ENCODE measurements around the gene LRFN5.
"Not testable (repeated sequence)": the region's sequence is repeated elsewhere in the genome, so short reads cannot be mapped to it uniquely, and the experiment has no call there.

The LRFN5 gene

DNA sequence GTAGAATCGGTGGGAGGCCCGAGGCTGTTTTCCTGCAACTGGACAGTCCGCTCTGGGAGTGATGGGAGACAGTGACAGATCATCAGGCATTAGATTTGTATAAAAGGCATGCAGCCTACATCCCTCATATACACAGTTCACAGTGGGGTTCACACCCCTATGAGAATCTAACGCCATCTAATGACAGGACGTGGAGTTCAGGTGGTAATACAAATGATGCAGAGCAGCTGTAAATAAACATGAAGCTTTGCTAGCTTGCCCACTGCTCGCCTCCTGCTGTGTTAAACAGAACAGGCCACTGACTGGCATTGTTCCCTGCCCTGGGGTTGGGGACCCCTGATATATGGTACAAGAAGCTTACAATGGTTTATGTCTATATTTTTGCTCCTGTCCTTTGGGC is 179.0 kb downstream of the LRFN5 start:
- peak; percentile 3 for DNase-seq

DNA sequence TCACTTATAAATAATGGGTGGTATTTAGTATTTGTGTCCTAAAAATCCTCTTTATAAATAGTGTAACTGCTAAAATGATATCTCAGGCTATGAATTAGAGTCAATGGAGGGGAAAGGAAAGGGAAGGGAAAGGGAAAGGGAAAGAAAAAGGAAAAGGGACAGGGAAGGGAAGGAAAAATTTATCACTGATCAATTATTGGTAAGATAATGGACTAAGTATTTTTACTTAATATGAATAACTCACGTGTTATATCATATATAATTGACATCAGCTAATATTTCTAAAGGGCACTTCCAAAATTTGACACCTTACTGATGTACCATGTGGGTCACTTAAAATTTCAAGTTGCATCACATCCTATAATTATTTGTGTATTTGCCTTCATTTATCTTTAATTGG is 193.1 kb downstream of the LRFN5 start:
- DNase-seq = no peak

DNA sequence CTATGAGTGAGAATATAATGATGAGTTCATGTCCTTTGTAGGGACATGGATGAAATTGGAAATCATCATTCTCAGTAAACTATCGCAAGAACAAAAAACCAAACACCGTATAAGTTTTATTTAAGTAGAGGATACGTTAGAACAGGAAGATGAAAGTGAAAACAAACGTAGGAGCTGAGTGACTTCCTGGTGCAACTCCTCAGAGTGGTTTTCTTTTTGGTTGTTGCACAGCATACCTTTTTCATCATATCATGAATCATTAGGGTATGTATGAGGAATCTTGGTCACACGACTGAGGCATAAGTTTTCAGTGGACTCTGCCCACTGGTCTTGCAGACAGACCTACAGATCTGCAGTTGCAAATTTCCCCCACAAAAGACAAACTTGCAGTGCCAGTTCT is 199.0 kb downstream of the LRFN5 start:
- DNase-seq = no peak

DNA sequence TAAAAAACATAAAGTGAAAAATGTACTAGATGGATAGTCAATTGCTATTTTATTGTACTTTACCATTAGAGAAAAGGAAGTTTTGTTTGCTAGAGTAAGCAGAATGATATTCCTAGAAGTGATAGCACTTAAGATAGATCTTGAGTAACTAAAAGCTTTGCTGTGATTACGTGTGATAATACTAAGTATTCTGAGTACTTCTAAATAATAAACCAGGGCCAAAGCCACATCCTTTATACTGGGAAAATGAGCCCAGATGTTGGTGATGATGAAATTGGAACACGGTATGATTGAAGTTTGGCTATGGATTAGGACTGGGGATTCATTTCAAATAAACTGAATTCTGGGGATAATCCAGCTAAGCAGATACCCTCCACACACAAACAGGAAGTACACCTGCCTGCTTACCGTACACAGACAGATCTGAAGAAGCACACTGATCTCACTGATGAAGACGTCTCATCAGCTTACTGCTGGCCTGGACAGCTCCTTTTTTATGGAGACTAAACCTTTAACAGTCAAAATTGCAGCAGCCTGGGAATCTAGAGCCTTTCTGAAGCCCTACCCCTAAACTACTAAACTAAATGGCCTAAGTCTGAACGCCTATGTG is 199.8 kb downstream of the LRFN5 start:
- no peak for DNase-seq

DNA sequence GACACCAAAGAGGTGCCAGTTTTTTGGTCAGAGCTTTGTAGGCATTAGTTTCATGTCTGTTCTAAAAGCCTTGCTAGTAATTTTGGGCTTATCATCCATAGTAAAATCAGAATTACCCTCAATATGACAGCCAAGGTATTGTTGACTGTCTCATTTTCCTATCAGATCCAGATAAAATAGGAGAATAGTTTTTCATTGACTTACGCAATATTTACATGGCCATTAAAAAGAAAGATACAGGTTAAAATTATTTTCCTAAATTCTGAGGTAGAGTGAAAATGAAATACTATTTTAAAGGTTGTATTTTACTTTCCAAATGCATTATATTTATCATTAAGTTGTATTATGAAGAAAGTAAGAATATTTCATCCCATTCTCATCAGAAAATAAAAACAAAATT is 203.7 kb downstream of the LRFN5 start:
- no peak for DNase-seq

DNA sequence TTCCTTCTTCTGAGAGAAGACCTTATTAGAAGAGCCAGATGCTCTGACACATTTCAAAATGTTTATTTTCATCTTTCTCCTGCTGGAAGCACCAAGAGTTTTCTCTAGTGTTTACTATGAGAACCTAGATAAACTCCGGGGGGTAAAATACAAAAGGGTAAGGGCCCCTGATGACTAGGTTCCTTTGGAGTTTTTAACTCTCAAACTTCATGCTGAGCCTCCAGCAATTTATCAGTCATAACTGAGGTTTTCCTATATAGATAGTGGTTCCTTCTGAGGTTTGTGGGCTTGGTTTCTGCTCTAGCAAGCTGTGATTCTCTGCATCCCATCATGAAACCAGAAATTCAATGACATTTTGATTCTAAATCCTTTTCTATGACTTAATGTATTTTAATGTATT is 210.9 kb downstream of the LRFN5 start:
- DNase-seq = no peak

DNA sequence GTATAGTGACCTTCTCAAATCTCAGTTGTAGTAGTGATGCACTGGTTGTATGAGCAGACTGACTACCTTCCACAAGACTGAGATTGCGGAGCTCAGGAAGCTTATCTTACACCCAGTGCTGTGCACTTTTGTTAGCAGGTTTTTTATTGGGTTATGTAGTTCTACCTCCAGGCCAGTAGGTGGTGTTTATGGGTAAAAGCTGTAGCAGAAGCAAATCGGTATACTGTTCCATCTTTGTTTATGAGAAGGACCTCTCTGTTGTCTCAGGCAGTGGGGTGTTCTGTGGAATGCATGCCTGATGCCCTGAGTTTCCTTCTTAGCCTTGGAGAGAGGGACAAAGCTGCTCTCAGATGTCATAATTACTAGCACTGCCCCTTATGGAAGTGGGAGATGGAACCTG is 217.8 kb downstream of the LRFN5 start:
- no peak for DNase-seq

DNA sequence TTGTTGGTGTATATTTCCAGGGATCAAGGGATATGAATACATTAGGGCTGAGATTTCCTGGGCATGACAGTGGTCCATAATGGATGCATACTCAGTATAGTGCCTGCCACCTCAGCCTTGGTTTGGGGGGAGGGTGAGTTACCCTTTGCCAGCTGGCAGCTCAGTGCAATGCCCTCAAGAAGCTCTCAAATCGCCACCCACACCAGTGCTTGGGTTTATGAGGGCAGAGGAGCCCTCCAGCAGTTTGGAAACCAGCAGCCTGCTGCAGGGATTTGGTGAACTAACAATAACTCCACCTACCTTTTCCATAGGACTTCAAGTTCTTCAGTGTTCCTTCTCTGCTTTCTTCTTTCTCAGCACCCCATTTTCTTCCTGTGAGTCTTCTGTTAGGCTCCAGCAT is 218.9 kb downstream of the LRFN5 start:
- DNase-seq = no peak

DNA sequence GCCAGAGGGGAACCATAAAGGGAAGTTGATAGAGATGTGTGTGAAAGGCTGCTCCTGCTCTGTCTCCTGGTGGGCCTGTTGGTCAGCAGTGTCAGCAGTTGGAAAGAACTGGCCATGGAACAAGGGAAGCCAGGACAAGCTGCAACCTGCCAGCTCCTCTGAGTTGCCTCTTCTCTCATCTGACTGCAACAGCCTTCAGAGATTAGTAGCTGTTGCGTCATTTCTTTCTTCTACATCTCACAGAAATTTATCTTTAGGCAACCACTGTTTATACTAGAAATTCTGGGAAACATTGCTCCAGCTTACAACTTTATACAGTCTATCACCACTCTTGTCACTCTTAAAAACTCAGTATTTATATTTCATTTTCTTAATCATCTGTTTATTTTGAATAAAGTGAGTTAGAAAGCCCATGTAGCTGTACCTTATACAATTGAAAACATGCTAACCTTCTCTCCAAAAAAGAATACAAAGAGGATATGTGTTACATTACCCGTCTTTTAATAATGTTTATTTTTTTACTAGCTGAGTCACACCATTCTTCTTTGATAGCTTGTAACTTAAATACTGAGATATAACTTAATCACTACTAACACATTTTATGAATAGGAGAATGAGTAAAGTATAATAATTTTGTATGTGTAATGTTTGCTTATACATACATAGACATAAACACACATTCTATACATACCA is 224.2 kb downstream of the LRFN5 start:
- DNase-seq = no peak

DNA sequence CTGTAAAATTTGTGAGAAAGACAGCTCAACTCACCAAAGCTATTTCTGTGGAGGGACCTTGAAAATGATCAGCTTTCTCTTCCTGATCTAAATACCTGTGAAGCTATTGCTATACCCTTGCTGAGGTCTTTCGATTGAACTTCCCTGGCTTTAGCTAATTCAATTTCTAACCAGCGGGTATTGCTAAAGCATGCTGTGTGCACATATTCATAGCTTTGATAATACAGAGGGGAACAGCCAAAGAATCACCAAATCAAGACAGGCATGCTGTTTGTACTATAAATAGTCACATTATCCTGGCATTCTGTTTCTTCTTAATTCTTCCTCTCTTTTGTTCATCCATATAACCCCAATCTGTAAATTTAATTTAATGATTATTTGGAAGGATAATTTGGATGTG is 233.0 kb downstream of the LRFN5 start:
- DNase-seq = no peak

DNA sequence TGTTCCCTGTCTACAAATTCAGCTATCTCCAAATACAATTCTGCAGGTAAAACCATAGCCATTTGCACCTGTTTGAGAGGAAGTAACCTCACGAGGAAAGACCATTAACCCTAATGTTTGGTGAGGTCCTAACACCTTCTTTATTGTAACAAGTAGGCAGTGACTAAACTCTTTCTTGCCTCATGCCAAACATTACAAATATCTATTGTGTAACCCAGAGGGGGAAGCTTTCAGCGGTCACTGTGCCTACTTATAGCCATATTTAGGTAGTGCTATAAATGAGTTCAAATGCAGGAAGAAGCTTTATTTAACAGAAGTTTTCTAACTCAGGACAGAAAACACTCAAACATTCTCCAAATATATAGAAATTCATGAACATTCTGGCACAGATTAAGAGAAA is 252.7 kb downstream of the LRFN5 start:
- DNase-seq = no peak

DNA sequence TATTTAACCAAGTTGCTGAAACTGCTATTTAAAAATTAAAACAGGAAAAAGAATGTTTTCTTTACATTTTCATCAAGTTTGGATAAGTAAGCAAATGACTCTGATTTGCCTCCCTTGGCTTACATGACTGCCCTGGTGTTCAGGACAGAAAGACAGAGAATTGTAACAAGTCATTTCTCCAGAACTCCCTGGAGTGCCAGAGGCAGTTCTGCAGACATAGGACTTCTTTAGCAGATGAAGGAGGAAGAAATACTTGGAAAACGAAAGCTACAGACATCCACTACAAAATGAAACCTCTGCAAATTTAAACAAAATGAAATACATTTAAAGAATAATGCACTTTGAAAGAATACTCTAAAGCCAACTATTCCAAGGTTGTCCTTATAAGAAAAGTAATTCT is 253.9 kb downstream of the LRFN5 start:
- DNase-seq = no peak

DNA sequence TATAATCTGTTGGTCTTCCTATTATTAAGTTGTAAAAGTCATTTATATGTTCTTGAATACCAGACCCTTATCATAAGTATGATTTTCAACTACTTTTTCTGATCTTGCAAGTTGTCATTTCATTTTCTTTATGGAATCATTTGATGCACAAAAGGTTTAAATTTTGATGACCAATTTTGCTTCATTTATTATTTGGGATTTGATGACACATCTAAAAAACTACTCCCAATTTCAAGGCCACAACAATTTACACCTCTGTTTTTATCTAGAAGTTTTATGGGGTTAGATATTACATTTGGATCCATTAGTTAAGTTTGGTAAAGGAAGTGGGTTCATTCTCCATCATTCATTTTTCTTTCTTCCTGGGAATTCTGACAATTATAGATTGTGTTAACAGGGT is 259.2 kb downstream of the LRFN5 start:
- no peak for DNase-seq

DNA sequence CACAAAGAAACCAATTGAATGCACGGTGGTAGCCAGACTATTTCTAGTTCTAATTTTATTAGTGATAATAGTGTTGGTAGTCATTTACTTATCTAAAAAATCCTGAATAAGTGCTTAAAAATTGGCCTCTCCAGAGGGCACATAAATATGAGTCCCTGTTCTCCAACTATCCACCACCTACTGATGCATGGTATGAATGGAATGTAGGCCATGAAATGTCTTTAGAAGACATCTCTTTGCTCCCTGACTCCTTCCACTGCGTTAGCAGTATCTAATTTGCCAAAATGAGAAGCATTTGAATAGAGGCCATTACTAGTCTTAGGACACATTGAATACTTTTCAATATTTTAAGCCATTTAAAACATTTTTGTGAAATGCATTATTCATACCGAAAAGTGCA is 261.7 kb downstream of the LRFN5 start:
- DNase-seq = no peak

DNA sequence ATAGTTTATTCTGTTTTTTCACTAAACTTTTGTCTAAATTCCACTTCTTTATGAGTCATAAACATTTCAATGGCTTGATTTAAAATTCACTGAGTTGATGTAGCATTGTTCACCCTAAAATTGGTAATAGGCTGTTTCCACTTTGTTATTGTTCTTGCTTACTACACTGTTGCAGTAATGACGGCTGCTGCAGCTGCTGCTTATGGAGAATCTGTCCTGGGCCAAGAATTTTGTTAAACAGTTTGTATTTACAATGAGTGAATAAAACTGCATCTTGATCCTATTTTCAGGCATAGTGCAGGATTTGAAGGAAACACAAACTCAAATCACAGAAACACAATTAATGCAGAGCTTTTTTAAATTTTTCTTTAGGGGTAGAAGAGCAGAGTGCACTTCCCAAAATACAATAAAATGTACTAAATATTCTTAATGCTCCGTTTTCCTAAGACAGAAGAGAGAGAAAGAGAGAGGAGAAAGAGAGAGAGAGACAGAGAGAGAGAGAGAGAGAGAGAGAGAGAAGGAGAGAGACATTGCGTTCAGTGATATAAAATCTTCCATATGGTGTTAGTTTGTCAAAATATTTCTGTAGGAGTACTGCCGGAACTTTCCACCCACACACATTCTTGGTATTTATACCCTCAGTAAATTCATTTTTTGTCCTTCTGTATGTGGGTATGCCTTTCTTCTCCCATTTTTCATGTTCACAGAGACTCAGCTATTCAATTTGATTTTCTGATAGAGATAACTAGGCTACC is 266.4 kb downstream of the LRFN5 start:
- no peak for DNase-seq

DNA sequence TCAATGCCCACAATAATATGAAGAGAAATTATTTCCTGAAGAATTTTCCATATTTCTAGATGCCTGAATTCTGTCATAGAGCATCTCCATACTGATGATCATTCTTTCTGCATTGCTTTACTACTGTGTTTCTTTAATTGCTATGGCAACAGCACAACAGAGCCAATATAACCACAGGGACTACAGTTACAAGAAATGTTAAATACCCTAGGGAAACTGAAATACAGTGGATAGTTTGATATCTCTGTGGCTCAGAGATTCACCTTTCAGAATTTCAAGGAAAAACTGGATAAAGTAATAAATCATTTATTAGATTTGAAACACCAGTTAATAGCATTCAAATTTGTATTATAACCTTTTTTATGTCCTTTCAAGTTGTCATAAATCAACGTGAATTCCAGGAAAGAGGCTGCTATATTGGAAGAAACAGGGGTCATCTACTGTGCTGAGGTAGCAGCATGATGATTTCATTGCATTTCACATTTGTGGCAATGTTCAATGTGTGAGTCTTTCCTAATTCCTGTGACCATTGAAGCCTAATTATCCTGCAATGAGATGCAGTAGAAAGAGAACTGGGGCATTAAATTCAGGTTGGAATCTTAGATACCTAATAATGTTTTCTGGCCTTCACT is 267.1 kb downstream of the LRFN5 start:
- no peak for DNase-seq

DNA sequence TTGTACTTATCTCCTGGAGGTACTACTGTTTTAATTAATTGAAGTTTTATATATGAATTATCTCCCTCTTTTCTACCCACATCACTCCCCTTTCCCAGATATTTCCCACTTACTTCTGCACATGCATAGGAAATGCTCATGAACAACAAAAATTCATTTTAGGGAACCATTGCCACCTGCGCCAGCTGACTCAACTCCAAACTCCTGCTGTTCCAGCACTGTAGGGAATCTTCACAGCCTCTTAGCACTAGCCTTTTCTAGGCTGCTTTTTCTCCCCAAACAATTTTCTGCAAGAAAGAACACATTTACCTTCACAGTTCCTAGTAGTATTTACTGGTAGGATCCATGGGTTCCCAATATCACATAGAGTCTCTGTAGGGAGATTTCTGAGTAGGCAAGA is 268.4 kb downstream of the LRFN5 start:
- DNase-seq = no peak

DNA sequence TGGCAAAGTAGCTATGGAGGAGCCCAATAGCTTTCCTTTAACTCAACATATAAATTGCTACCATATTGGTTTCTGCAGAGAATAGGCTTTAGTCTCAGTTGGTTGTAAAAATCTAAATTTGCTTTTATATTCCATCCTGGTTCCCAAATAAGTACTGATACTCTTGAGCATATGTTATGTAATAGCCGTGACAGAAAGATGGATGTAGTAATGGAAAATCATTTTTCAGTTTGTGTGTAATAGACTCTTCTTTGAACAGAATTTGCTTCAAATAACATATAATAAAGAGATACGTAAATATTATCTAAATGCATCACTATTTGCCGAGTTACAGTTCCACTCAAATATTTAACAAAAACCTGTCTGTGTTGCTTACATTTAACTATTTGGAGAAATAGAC is 271.6 kb downstream of the LRFN5 start:
- DNase-seq = no peak

DNA sequence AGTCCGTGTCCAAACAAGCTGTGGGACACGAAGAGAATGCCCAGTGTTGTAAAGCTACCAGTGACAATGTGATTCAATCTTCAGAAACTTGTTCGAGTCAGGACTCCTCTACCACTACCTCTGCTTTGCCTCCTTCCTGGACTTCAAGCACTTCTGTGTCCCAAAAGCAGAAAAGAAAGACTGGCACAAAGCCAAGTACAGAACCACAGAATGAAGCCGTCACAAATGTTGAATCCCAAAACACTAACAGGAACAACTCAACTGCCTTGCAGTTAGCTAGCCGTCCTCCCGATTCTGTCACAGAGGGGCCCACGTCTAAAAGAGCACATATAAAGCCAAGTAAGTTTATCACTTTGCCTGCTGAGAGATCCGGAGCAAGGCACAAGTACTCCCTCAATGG is 284.9 kb downstream of the LRFN5 start:
- DNase-seq = no peak

DNA sequence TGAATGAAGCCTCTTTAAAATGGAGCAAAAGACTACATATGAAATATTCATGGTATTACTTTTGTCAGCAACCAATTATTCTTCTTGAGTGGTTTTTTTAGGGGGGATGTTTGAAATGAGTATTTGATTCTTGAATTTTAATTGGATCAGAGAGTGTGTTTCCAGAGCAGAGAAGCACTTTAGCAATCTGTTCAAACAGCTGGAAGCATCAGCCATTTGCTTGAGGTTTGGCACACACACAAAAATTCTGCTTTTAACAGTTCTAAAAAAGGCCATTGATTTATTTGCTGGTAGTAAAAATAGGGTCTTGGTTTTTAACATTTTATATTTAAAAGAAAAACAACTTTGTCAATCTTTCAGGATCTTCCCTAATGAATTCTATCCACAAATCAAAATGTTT is 292.7 kb downstream of the LRFN5 start:
- DNase-seq = peak; percentile 83

DNA sequence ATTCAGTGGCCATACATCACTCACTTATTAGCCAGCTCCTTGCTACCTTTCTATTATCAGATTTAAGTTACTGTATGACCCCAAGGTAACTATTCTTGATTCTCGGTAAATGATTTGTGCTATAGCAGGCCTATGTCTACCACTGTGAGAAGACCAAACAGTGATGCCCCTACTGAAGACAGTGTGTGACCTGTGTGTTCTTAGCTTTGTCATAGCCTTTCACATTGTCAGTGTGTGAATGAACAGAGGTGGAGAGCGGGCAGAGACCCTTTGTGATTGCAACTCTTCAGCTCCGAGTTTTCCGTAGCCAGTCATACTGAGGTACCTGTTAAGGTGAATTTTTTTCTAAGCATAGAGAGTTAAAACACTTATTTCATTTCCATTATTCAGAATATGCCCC is 294.0 kb downstream of the LRFN5 start:
- no peak for DNase-seq

DNA sequence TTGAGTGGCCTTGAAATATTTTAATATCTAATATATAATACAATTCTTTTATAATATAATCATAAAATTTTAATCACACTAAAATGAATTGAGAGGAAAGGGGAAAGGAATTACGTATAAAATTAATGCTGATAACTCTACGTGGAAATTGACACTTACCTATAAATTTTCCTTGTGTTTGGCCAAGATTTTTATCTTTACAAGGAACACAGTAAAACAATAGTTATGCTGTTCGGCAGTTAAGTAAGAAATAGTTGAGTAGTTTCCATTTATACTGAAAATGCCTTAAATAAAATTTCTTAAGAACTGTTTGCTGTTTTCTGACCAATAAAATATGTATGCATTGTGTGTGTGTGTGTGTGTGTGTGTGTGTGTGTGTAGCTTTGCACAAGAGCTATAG is 294.4 kb downstream of the LRFN5 start:
- DNase-seq = no peak

DNA sequence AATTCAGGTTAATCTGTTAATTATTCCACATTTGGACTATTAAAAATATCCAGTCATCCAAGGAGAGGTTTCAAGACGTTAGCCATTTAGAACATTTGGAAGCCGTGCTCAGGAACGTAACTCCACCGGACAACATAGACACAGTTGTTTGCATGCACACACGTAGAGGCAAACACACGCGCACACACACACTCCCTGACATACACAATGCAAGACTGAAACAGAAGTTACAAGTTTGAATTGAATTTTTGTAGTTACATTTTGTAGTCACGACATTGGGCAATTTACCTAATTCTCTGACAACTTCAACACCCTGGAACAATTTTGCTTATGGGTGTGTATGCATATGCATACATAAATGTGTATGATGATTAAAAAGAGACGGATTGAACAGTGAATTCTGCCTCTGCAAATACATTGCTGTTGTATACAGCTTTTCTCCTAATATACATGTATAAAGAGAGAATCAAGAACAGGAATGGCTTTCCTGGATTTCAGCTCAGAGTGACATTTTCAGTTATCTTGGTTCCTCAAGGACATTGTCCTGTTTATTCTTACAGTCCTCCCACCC is 298.8 kb downstream of the LRFN5 start:
- no peak for DNase-seq

DNA sequence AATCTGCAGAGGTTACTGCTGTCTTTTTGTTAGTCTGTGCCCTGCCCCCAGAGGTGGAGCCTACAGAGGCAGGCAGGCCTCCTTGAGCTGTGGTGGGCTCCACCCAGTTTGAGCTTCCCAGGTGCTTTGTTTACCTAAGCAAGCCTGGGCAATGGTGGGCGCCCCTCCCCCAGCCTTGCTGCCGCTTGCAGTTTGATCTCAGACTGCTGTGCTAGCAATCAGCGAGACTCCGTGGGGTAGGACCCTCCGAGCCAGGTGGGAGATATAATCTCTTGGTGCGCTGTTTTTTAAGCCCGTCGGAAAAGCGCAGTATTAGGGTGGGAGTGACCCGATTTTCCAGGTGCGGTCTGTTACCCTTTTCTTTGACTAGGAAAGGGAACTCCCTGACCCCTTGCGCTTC is 304.5 kb downstream of the LRFN5 start:
- DNase-seq = not testable (repeated sequence)
